IgD-negative memory B cell (primary cell): Measurements from ENCODE around the gene NDUFS7. TPM values are rescaled to one million over a fixed set of nuclear protein-coding genes. Genes with fewer than 3 reads are reported as not detected.

Experiments
- H3K27ac Mint-ChIP-seq, 3 donors: one replicate each; pipeline ENCODE4 v1.8.0; 2020 to 2022; ENCODE audit warnings: mild to moderate bottlenecking in 3 of 3, mixed read lengths in 3 of 3, moderate library complexity in 1 of 3
- H3K27me3 Mint-ChIP-seq: one replicate; pipeline ENCODE4 v1.8.0; 2021; ENCODE audit warnings: mixed read lengths
- H3K36me3 Mint-ChIP-seq: one replicate; pipeline ENCODE4 v1.8.0; 2020; ENCODE audit warnings: mild to moderate bottlenecking, mixed read lengths
- H3K4me1 Mint-ChIP-seq, 3 donors: one replicate each; pipeline ENCODE4 v1.8.0; 2020 to 2022; ENCODE audit warnings: mixed read lengths in 3 of 3, mild to moderate bottlenecking in 1 of 3
- H3K4me3 Mint-ChIP-seq, 4 donors: one replicate each; pipeline ENCODE4 v1.8.0; 2020 to 2022; ENCODE audit warnings: mild to moderate bottlenecking in 4 of 4, mixed read lengths in 4 of 4, moderate library complexity in 3 of 4
- H3K9me3 Mint-ChIP-seq, 3 donors: one replicate each; pipeline ENCODE4 v1.8.0; 2020 to 2021; ENCODE audit warnings: mixed read lengths in 3 of 3, mild to moderate bottlenecking in 1 of 3
- polyA plus RNA-seq: library from polyadenylated mRNA; unstranded; fragments of 300-500 nt; fragmentation: Illumina TruSeq; gene quantifications from one replicate; pipeline ENCODE4 v1.2.3, GENCODE V29; 2021

Gene NDUFS7
- polyA plus RNA-seq, 1 donor from 2014 or later, result 233 TPM

DNA sequence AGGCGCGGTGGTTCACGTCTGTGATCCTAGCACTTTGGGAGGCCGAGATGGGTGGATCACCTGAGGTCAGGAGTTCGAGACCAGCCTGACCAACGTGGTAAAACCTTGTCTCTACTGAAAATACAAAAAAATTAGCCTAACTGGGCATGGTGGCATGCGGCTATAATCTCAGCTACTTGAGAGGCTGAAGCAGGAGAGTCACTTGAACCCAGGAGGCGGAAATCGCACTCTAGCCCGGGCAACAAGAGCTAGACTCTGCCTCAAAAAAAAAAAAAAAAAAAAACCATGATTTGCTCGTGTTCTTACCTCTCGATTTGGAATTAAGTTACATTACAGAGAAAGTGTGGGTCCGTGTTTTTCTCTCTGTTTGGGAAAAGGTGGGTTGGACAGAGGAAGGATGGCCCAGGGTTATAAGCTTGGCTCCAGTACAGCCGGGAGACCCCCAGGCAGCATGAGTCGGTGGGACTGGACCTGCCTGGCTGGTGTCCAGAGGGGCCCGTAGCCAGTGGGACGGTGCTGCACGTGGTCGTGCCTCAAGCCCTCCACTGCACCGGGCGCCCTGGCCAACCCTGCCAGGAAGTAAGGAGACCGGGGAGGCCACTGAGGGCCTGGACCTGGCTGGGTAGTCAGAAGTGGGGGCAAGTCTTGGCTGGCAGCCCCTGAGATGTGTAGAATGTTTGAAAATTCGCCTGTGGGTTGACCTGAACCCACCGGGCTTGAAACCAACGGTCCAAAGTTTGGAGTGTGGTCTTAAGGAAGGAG lies 58.2 kb downstream of the NDUFS7 start:
- H3K4me3 Mint-ChIP-seq, result peak overlapping the region in 3 of 4 donors; percentile 48 to 90 (median 51)
- peaks cover 10 to 16% (median 10%) of the 10 kb centered on the region in 3 donors for H3K4me1 Mint-ChIP-seq
- no peaks in the 10 kb centered on the region for H3K9me3 Mint-ChIP-seq
- H3K27me3 Mint-ChIP-seq, result peaks cover 7% of the 10 kb centered on the region
- peaks cover 6% of the 10 kb centered on the region for H3K36me3 Mint-ChIP-seq
- peak overlapping the region in 2 of 3 donors; percentile 65 to 90 for H3K27ac Mint-ChIP-seq

Other genes with a start within 250 kb of the NDUFS7 start
- gene SBNO2, start 209.6 kb upstream of the NDUFS7 start, polyA plus RNA-seq, result 2.1 TPM
- 14.9 TPM for gene STK11, start 178.1 kb upstream of the NDUFS7 start, polyA plus RNA-seq
- gene CBARP, start 145.9 kb upstream of the NDUFS7 start, polyA plus RNA-seq, result not detected
- gene ATP5F1D, start 142.2 kb upstream of the NDUFS7 start, polyA plus RNA-seq, result 339 TPM
- gene MIDN, start 135.3 kb upstream of the NDUFS7 start, polyA plus RNA-seq, result 4.8 TPM
- 377 TPM for gene CIRBP, start 114.6 kb upstream of the NDUFS7 start, polyA plus RNA-seq
- gene FAM174C, start 108.4 kb upstream of the NDUFS7 start, polyA plus RNA-seq, result 115 TPM
- gene EFNA2, start 98.0 kb upstream of the NDUFS7 start, polyA plus RNA-seq, result not detected
- 14.3 TPM for gene GAMT, start 17.6 kb downstream of the NDUFS7 start, polyA plus RNA-seq
- 7.2 TPM for gene DAZAP1, start 23.7 kb downstream of the NDUFS7 start, polyA plus RNA-seq
- gene RPS15, start 54.5 kb downstream of the NDUFS7 start, polyA plus RNA-seq, result 3,226 TPM
- 0.16 TPM for gene APC2, start 66.2 kb downstream of the NDUFS7 start, polyA plus RNA-seq
- gene C19orf25, start 95.3 kb downstream of the NDUFS7 start, polyA plus RNA-seq, result 51.1 TPM
- gene PCSK4, start 106.4 kb downstream of the NDUFS7 start, polyA plus RNA-seq, result not detected
- gene REEP6, start 107.3 kb downstream of the NDUFS7 start, polyA plus RNA-seq, result 0.24 TPM
- 0.21 TPM for gene ADAMTSL5, start 129.1 kb downstream of the NDUFS7 start, polyA plus RNA-seq
- not detected for gene PLK5, start 140.2 kb downstream of the NDUFS7 start, polyA plus RNA-seq
- gene MEX3D, start 184.4 kb downstream of the NDUFS7 start, polyA plus RNA-seq, result 0.13 TPM
- gene MBD3, start 209.0 kb downstream of the NDUFS7 start, polyA plus RNA-seq, result 16.4 TPM
- 487 TPM for gene UQCR11, start 221.6 kb downstream of the NDUFS7 start, polyA plus RNA-seq